Measurements from ENCODE around the gene EPB41L4B.
A peak's percentile ranks its signal among the peaks of the same experiment; 100 is the strongest.

Gene EPB41L4B

GRCh38 chr9:109269081-109269480 lies 51.8 kb downstream of the EPB41L4B start:
- DNase-seq: no peak

DNA sequence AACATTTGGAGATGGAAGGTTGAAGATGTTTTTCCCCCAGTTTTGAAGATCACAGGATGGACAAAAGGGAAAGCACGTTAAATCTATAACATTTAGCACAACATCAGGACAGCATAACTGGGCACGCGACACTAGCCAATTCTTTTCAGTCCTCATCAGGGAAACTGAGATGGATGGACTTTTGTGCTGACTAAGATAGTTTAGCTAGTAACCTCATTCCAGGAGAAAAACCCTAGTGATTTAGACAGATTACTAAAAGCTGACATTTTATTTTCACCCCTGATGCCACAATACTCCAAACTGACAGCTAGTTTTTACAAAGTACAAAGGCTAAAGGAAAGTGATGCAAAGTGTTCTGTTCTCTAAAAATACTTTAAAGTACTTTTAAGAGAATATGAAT lies 53.3 kb downstream of the EPB41L4B start:
- no peak for DNase-seq

DNA sequence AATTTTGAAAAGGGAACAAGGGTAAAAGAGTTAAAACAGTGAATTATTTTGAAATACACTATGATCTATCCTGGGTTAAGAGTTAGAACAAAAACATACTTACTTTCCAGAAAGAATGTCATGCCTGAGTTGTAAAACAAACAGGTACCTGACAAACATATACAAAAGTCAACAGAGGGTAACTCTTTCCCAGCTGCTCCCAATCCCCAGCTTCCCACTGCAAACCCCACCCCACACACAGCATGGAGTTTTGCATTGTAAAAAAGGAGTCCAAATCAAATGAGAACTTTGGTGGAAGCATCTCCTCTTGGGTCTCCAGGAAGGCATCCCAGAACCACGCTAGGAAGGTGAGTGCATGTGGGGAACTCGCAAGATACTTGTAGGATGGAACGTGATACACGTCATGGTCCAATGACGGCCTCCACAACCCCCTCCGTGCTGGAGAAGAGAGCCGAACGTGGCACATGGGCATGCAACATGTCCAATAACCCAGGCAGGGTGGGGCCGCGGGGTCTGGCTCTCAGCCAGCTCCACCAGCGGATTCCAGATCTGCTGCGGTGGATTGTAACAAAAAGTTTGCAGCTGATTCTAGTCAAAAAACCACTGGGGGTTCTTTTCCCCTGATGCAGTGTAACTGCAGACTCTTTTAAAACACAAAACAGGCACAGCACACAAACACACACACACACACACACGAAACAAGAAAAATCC lies 55.8 kb downstream of the EPB41L4B start:
- DNase-seq: no peak

DNA sequence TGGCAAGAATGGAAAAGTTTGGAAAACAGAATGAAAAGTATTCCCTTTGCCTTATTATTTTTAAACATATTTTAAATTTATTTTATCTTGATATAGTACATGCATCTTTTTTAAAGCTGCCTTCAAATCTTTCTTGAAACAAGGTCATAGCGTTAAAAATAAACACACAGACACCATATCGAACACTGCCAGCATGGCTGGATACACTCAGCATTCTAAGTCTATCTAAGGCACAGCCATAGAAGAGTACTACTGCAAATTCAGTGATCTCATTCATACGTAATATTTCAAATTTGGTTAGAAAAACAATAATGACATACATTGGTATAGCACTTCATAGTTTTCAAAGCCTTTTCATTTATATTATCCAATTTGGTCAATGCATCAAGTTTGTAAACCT lies 57.5 kb downstream of the EPB41L4B start:
- DNase-seq: no peak

- DNase-seq: no peak
Measured at GRCh38 chr9:109258481-109259302, 62.2 kb downstream of the EPB41L4B start.

DNA sequence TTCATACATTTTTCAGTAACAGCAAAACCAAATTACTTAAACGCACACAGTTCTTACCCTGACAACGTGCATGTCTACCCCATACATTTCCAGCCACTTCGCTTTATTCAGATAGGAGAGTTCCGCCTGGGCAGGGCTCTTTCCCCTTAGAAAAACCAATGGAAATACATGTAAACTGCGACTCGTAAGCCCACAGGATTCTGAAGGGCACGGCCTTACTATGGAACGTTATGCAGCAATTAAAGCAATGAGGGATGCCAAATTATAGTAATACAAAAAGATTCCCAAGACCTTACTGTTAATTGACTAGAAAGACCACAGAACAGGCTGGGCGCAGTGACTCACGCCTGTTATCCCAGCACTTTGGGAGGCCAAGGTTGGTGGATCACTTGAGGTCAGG lies 64.5 kb downstream of the EPB41L4B start:
- DNase-seq: no peak

DNA sequence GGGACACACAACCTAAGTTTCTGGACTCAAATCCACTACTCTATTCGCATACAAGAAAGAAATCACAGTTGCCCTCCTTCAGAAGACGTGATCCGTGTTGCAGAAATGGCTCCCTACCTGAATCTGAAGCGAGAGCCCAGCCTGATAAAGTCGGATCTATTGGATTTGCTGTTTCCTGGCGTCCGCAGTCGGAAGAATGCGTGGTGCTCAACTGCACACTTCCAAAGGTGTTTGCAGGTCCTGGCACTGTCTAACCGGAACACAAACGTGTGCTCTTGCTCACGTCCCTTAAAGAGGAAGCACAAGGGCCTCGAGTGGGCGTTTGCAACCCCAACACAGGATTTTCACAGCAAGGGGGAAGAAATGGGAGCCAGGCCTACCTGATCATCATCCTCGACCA lies 65.5 kb downstream of the EPB41L4B start:
- DNase-seq: no peak

DNA sequence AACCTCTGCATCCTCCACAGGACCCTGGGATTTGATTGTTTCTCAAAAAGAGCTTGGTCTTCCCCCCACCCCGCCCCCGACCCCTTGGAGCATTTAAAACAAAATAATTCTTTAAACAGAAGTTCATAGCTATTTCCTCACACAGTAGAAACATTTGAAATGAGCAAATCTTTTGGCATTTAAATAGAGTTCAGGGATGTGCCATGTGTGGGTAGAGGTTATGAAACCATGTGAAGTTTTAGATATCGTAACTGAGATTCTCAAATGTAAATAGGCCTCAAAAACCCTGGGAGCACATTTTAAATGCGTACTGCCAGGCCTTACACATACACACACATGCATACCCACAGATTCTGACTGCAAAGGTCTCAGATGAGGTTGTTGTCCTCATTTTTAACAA lies 66.5 kb downstream of the EPB41L4B start:
- DNase-seq: no peak

DNA sequence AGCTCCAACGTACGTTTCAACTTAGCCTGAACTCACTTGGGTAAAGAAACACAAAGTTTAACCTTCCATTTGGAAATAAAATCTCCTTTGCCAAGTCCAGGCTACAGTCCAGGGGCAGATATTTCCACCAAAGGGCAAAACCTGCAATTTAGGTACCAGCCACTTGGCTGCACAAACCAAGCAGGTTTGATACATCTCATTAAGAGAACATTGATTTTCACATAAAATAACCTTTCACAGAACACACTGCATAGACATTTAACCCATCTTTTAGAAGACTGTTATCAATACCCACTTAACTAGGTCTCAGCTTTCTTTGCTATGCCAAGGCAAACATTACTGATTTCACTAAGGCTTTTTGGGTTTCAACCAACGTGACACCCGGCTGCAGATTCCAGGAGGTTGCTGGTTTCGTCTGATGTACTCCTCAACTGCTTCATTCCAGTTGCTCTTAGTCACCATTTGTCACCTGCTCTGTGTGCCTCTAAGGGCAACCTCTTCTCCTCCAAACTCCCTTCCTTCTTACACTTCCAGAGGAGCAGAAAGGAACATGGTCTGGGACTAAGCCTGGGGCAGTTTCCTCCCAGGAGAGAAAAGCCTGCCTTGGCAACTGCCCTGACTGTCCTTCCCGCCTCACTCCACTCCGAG lies 67.1 kb downstream of the EPB41L4B start:
- DNase-seq: no peak

- no peak for DNase-seq
Measured at GRCh38 chr9:109253241-109253636, 67.6 kb downstream of the EPB41L4B start.

- DNase-seq: no peak
Measured at GRCh38 chr9:109252291-109252690, 68.6 kb downstream of the EPB41L4B start.

DNA sequence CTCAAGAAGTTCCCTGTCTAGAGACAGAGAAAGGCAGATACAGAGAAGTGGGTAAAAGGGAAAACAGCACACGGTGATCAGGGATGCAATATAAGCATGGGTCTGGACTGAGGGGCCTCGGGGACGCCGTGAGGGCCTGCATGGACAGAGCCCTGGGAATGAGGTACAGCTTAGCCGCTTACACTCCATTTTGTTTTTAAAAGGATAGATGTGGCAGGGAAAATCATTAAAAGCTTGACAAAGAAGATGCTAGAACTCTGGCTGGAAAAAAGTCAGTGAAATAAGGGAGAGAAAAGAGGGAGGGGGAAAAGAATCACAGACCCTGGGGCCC lies 69.1 kb downstream of the EPB41L4B start:
- DNase-seq: no peak

DNA sequence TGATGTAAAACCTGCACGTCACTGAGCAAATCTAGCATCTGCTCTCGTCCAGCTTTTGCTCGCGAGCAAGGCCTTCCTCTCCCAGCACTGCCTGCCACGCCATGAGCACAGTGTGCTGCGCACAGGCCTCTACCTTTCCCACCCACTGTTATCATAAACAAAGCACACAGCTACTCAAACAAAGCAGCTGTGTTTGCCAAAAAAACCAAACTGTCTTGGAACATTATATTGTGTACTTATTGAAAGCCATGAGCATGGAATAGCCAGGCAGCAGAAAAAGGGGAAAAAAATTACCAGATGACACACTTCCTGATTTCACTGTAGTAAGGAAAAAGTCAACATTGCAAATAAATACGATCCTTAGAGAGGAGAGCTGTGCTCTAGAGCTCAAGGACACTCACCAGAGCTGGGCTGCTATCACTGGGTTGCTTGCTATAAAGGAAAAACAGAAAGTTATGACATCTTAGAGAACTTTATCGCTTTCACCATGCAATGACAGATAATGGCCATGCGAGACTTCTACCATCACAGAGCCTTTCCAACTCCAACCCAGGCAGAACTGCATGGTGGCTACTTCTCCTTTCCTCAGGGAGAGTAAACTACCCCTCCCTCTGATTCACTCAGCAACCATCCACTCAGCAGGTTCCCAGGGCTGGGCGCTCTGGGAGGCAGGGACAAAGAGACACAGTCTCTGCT lies 69.6 kb downstream of the EPB41L4B start:
- DNase-seq: no peak

- no peak for DNase-seq
Measured at GRCh38 chr9:109250771-109251079, 70.1 kb downstream of the EPB41L4B start.

GRCh38 chr9:109250311-109250741 lies 70.5 kb downstream of the EPB41L4B start:
- DNase-seq: no peak

- DNase-seq: no peak
Measured at GRCh38 chr9:109249615-109250014, 71.2 kb downstream of the EPB41L4B start.

GRCh38 chr9:109248133-109248581 lies 72.7 kb downstream of the EPB41L4B start:
- DNase-seq: no peak

- no peak for DNase-seq
Measured at GRCh38 chr9:109247228-109247627, 73.6 kb downstream of the EPB41L4B start.

DNA sequence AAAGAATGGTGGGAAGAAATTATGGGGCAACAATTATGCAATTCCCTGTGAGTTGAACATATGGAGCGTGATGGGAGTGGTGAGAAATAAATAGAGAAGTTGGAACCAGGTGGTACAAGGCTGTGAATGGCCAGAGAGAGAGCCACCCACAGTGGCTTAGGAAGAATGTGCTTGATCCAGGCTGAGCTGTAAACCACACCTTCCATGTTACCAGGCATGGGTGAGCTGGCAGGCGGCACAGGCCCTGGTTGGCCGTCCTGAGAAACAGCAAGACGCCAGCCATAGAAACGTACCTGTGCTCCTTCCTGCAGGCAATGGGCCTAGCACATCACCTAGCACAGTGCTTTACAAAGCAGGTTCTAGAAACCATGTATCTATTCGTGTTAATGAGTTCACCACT lies 74.3 kb downstream of the EPB41L4B start:
- DNase-seq: no peak

GRCh38 chr9:109245310-109245897 lies 75.5 kb downstream of the EPB41L4B start:
- DNase-seq: no peak

GRCh38 chr9:109244179-109245132 lies 76.4 kb downstream of the EPB41L4B start:
- peak; percentile 53 to 66 for DNase-seq

DNA sequence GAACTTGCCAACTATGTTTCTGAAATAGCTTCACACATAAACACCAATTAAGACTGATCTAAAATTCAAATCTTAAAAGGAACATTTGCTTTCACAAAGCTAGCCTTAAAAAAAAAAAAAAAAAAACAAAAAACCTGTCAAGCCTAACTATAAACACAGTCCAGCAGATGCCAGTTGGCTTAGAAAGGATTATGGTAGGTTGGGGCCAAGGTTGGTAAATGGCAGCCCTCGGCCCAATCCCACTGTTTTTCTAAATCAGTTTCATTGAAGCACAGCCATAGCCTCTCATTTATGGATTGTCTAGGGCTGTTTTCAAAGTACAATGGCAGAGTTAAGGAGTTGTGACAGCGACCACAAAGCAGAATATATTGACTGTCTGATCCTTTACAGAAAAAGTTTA lies 78.1 kb downstream of the EPB41L4B start:
- DNase-seq: no peak

All from CD4-positive, alpha-beta T cell treated with Interleukin-4 for 1 hour (primary cell).